Vagina (tissue), 2 donors: ENCODE data around the gene RCHY1.

Source experiments
- POLR2A ChIP-seq, 2 donors: fragments of 450-650 bp; IDR thresholded peaks; one replicate each; pipeline ENCODE4 v1.6.1; 2017; ENCODE audit warnings: antibody characterized with exemption in 2 of 2, mild to moderate bottlenecking in 2 of 2, moderate library complexity in 2 of 2
- POLR2AphosphoS5 ChIP-seq, 2 donors: sonication (generic); formaldehyde crosslinking; IDR thresholded peaks; one replicate each; pipeline ENCODE4 v1.9.0; 2017; ENCODE audit warnings: antibody characterized with exemption in 2 of 2, mild to moderate bottlenecking in 2 of 2, low read depth in 1 of 2; ENCODE audit not compliant: insufficient read depth in 1 of 2
- TF ChIP-seq, protein P1 (sequence below), 3 experiments: fragments of 450-650 bp in 2 of 3; fragments of 200-600 bp in 1 of 3; sonication (generic) in 1 of 3; IDR thresholded peaks; one replicate each; pipeline ENCODE4 v1.5.1; 2017 to 2019; ENCODE audit warnings: antibody characterized with exemption in 3 of 3, mild to moderate bottlenecking in 2 of 3, moderate library complexity in 2 of 3

DNA sequence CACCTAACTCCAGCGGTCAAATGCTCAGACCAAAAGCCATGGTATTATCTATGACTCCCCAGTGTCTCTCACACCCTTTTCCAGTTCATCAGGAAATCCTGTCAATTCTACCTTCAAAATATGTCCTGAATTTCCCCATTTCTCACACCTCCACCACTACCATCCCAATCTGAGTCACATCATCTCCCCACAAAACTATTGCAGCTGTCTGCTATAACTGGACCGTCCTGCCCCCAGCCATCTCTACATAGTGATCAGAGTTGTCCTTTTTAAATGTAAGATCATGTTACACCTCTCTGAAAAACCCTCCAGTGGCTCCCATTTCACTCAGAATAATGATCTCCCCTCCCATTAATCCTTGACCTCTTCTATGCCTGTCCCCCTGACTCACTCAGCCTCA lies 34.8 kb upstream of the RCHY1 start:
- TF ChIP-seq POLR2AphosphoS5 (IDR thresholded peaks at IDR 0.05; ENCODE audit: insufficient read depth in 1 of 2, low read depth in 1 of 2) (no peak), POLR2A (IDR thresholded peaks at IDR 0.05) (no peak)
- TF ChIP-seq, protein P1, sequence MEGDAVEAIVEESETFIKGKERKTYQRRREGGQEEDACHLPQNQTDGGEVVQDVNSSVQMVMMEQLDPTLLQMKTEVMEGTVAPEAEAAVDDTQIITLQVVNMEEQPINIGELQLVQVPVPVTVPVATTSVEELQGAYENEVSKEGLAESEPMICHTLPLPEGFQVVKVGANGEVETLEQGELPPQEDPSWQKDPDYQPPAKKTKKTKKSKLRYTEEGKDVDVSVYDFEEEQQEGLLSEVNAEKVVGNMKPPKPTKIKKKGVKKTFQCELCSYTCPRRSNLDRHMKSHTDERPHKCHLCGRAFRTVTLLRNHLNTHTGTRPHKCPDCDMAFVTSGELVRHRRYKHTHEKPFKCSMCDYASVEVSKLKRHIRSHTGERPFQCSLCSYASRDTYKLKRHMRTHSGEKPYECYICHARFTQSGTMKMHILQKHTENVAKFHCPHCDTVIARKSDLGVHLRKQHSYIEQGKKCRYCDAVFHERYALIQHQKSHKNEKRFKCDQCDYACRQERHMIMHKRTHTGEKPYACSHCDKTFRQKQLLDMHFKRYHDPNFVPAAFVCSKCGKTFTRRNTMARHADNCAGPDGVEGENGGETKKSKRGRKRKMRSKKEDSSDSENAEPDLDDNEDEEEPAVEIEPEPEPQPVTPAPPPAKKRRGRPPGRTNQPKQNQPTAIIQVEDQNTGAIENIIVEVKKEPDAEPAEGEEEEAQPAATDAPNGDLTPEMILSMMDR (IDR thresholded peaks at IDR 0.05), result no peak
